Fibroblast of lung (primary cell): ENCODE measurements around the gene ENTR1.

Experiments used
- EZH2 ChIP-seq: IDR thresholded peaks from 2 replicates; pipeline ENCODE4 v1.5.1; 2012; ENCODE audit warnings: low read length, control low read depth, mild to moderate bottlenecking; ENCODE audit errors: missing control alignments
- TF ChIP-seq, protein P1 (sequence below), 2 donors: IDR thresholded peaks in 1 of 2; conservative IDR thresholded peaks in 1 of 2; 1 replicate in 1 of 2; 2 replicates in 1 of 2; pipeline ENCODE4 v1.5.1; 2011 to 2012; ENCODE audit warnings: low read length in 2 of 2, control low read depth in 1 of 2, inconsistent platforms in 1 of 2, low read depth in 1 of 2, mild to moderate bottlenecking in 1 of 2

- TF ChIP-seq, protein P1, sequence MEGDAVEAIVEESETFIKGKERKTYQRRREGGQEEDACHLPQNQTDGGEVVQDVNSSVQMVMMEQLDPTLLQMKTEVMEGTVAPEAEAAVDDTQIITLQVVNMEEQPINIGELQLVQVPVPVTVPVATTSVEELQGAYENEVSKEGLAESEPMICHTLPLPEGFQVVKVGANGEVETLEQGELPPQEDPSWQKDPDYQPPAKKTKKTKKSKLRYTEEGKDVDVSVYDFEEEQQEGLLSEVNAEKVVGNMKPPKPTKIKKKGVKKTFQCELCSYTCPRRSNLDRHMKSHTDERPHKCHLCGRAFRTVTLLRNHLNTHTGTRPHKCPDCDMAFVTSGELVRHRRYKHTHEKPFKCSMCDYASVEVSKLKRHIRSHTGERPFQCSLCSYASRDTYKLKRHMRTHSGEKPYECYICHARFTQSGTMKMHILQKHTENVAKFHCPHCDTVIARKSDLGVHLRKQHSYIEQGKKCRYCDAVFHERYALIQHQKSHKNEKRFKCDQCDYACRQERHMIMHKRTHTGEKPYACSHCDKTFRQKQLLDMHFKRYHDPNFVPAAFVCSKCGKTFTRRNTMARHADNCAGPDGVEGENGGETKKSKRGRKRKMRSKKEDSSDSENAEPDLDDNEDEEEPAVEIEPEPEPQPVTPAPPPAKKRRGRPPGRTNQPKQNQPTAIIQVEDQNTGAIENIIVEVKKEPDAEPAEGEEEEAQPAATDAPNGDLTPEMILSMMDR (conservative IDR thresholded peaks at IDR 0.05 in 1 of 2, IDR thresholded peaks at IDR 0.05 in 1 of 2; ENCODE audit: low read depth in 1 of 2, low read length in 2 of 2): no peak
- TF ChIP-seq EZH2: no peak
These were observed 31.9 kb upstream of the ENTR1 start for GRCh38 chr9:136442265-136442664.
